KOPT-K1 (cell line): ENCODE measurements around the gene ERBB2.
"Not testable (repeated sequence)": the region's sequence is repeated elsewhere in the genome, so short reads cannot be mapped to it uniquely, and the experiment has no call there.

Experiments used
- H3K27ac ChIP-seq: fragments of 200-600 bp; sonication (generic); 2 replicates; pipeline ENCODE4 v1.5.1; 2016; ENCODE audit warnings: antibody characterized with exemption, mild to moderate bottlenecking, low read depth, low read length; ENCODE audit not compliant: poor library complexity, severe bottlenecking
- H3K36me3 ChIP-seq: fragments of 200-600 bp; sonication (generic); 2 replicates; pipeline ENCODE4 v1.5.1; 2017; ENCODE audit warnings: antibody characterized with exemption, mild to moderate bottlenecking, low read length, moderate library complexity; ENCODE audit not compliant: insufficient read depth
- H3K9me3 ChIP-seq: fragments of 200-600 bp; sonication (generic); 2 replicates; pipeline ENCODE4 v1.5.1; 2017; ENCODE audit warnings: antibody characterized with exemption, low read length, mild to moderate bottlenecking; ENCODE audit not compliant: insufficient read depth, poor library complexity, severe bottlenecking

The ERBB2 gene

GRCh38 chr17:39684369-39685192 lies 15.3 kb upstream of the ERBB2 start:
- no peaks in the 10 kb centered on the region for H3K9me3 ChIP-seq
- H3K27ac ChIP-seq, result no peak overlapping the region

DNA sequence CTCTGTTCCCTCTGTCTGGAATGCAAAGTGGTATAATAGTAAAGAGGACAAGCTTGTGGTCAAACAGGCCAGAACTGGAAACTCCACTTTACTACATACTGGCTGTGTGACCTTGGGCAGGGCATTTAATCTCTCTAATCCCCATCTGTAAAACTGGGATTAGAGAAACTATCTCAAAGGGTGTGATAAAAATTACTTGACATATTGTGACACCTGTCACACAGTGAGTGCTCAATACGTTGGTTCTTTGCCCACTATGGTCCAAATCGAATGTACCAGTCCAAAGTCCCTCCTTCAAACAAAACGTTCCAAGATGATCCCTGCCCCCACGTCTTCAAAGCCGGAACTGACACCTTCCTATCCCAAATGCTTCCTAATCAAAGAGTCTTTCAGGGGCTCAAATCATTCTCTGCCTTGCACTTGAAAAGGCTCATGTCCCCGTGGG lies 12.7 kb upstream of the ERBB2 start:
- no peaks in the 10 kb centered on the region for H3K36me3 ChIP-seq
- H3K9me3 ChIP-seq, result no peaks in the 10 kb centered on the region
- H3K27ac ChIP-seq, result peak overlapping the region; percentile 89

More at GRCh38 chr17:39684369-39685192, 15.3 kb upstream of the ERBB2 start:
- H3K36me3 ChIP-seq, result no peaks in the 10 kb centered on the region

- Histone ChIP-seq H3K36me3 (no peaks in the 10 kb centered on the region), H3K9me3 (no peaks in the 10 kb centered on the region), H3K27ac (peak within 1 kb of the TSS; percentile 89)
These were observed 12.1 kb upstream of the ERBB2 start, which contains the start of gene PGAP3 for GRCh38 chr17:39687546-39688474. Gene PGAP3 (minus strand): TSS chr17:39688057. CDS start chr17:39688014, 43 bp downstream.

GRCh38 chr17:39688475-39688835 lies 11.4 kb upstream of the ERBB2 start:
- Histone ChIP-seq H3K36me3 (no peaks in the 10 kb centered on the region), H3K27ac (peak overlapping the region; percentile 89), H3K9me3 (no peaks in the 10 kb centered on the region)

DNA sequence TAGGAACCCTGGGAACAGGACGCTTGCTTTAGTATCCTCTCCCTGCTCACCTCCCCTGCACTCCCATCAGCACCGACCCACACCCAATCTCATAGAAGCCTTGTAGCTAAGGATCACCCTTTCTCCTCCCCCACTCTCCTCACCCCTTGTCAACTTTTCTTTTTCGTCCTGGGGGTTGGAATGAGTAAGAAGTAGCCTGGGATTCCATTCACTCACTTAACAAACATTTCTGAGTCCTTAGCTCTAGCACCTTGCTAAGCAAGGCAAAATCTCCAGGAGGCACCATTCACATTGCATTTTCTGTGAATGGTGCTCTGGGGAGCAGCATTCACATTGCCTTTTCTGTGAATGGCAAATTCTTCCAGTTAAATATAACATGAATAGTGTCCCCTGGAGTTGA lies 10.9 kb upstream of the ERBB2 start:
- no peaks in the 10 kb centered on the region for H3K9me3 ChIP-seq
- peak overlapping the region; percentile 89 for H3K27ac ChIP-seq
- H3K36me3 ChIP-seq, result no peaks in the 10 kb centered on the region

DNA sequence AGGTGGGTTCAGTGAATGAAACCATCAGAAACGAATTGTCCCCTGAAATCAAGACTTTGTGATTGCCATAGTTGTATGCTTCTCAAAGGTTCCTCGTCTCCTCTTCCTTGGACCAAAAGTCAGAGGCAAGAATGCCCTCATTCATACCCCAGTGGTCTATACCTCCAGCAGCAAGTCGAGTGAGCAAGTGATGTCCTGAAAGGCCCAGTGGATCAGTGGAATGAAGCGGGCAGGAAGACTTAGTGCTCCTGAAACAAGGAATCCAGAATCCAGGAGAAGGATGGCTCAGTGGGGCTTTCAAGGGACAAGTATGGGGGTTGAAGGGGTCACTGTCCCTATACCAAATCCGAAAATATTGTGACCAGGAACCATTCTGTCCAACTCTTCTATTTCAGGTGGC lies 5.3 kb upstream of the ERBB2 start:
- Histone ChIP-seq H3K9me3 (no peaks in the 10 kb centered on the region), H3K36me3 (no peaks in the 10 kb centered on the region), H3K27ac (no peak overlapping the region)

GRCh38 chr17:39695089-39695474 lies 4.8 kb upstream of the ERBB2 start:
- Histone ChIP-seq H3K9me3 (no peaks in the 10 kb centered on the region), H3K27ac (no peak overlapping the region), H3K36me3 (no peaks in the 10 kb centered on the region)

DNA sequence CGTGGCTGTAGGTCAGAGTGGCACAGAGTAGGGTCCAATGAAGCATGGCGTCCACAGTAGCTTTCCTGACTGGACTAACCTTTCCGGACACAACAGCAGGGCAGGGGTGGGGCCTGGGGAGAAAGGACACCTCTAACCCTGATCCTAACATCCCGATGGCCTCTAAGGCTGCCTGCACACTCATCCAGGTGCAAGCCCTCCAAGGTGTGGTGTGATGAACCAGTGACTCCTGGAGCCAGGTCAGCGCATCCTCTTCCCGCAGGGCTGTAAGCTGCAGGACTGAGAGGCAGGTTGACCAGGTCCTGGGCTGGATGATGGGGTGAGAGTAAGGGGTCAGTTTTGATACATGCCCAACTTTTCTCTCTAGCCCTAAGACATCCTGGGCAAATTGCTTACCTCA lies 3.1 kb upstream of the ERBB2 start:
- Histone ChIP-seq H3K36me3 (no peaks in the 10 kb centered on the region), H3K27ac (no peak overlapping the region), H3K9me3 (no peaks in the 10 kb centered on the region)

- H3K36me3 ChIP-seq, result no peaks in the 10 kb centered on the region
These were observed 1.9 kb upstream of the ERBB2 start for GRCh38 chr17:39697961-39698360.

DNA sequence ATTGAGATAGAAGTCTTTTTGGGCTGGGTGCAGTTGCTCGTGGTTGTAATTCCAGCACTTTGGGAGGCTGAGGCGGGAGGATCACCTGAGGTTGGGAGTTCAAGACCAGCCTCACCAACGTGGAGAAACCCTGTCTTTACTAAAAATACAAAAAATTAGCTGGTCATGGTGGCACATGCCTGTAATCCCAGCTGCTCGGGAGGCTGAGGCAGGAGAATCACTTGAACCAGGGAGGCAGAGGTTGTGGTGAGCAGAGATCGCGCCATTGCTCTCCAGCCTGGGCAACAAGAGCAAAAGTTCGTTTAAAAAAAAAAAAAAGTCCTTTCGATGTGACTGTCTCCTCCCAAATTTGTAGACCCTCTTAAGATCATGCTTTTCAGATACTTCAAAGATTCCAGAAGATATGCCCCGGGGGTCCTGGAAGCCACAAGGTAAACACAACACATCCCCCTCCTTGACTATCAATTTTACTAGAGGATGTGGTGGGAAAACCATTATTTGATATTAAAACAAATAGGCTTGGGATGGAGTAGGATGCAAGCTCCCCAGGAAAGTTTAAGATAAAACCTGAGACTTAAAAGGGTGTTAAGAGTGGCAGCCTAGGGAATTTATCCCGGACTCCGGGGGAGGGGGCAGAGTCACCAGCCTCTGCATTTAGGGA lies 577 bp upstream of the ERBB2 start:
- not testable (repeated sequence) for H3K9me3 ChIP-seq, H3K36me3 ChIP-seq, H3K27ac ChIP-seq

More at GRCh38 chr17:39697961-39698360, 1.9 kb upstream of the ERBB2 start:
- no peaks in the 10 kb centered on the region for H3K9me3 ChIP-seq
- no peak overlapping the region for H3K27ac ChIP-seq

- Histone ChIP-seq H3K27ac (no peak overlapping the region), H3K9me3 (no peaks in the 10 kb centered on the region), H3K36me3 (no peaks in the 10 kb centered on the region)
These were observed 504 bp downstream of the ERBB2 start for GRCh38 chr17:39700148-39700987.

- H3K9me3 ChIP-seq, result no peaks in the 10 kb centered on the region
- no peak overlapping the region for H3K27ac ChIP-seq
- H3K36me3 ChIP-seq, result no peaks in the 10 kb centered on the region
These were observed 1.3 kb downstream of the ERBB2 start for GRCh38 chr17:39701012-39701783.

DNA sequence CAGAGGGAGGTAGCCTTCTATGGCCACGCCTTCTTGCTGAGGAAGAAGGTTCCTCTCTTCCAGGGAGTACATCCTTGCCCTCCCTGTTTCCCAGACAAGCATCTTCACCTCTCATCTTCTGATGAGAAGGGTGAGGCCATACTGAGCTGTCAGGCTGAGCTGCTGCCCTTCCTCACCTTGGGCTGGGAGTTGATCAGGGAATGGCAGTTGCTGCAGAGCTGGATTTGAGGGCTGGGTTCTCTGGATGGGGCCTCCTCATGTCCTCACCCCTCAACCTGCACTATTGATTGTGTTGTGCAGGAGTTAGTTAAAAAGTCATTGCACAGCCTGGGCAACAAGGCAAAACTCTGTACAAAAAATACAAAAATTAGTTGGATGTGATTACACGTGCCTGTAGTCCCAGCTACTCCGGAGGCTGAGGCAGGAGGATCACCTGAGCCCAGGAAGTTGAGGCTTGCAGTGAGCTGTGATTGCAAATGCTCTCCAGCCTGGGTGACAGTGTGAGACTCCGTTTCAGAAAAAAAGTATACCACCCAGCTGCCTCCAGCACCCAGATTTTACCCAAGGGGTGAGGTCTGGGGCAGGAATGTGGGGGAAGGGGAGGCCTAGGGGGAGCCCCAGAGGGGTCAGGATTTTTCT lies 2.0 kb downstream of the ERBB2 start:
- Histone ChIP-seq H3K36me3 (no peaks in the 10 kb centered on the region), H3K9me3 (no peaks in the 10 kb centered on the region), H3K27ac (no peak overlapping the region)
